Measurements from ENCODE around the gene BRSK2. TPM values are rescaled to one million over a fixed set of nuclear protein-coding genes. Genes with fewer than 3 reads are reported as not detected.

The BRSK2 gene
- total RNA-seq, 4 donors from 2014 or later = 1.4 to 8.6 (median 2.0) TPM

DNA sequence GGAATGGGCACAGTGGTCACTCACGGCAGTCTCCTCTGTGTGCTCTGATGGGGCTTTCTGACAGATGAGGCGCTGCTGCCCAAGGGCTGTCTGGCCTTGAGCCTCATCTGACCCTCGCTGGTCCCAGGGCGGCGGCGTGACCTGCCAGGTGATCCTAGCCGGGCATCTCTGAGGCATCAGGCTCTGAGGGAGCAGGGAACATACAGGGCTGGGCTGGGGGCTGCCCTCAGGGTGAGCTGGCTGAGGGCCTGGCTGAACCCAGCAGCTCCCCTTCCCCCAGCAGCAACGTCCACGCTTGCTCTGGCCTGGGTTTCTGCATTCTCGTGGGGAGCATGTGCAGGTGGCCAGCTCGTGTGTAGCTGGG lies 49.2 kb downstream of the BRSK2 start:
- ATAC-seq = no peak
- H3K9me3 ChIP-seq = no peaks in the 10 kb centered on the region
- peaks cover 0 to 15% (median 0%) of the 10 kb centered on the region in 3 donors for H3K4me1 ChIP-seq
- WGBS, 2 donors (ENCODE audit: low coverage in 1 of 2) = no CpG with 5 or more reads among the region's 11 CpGs
- peaks cover 92% of the 10 kb centered on the region for H3K27me3 ChIP-seq
- no peak for TF ChIP-seq EP300 (IDR thresholded peaks at IDR 0.05)
- TF ChIP-seq, protein P1, sequence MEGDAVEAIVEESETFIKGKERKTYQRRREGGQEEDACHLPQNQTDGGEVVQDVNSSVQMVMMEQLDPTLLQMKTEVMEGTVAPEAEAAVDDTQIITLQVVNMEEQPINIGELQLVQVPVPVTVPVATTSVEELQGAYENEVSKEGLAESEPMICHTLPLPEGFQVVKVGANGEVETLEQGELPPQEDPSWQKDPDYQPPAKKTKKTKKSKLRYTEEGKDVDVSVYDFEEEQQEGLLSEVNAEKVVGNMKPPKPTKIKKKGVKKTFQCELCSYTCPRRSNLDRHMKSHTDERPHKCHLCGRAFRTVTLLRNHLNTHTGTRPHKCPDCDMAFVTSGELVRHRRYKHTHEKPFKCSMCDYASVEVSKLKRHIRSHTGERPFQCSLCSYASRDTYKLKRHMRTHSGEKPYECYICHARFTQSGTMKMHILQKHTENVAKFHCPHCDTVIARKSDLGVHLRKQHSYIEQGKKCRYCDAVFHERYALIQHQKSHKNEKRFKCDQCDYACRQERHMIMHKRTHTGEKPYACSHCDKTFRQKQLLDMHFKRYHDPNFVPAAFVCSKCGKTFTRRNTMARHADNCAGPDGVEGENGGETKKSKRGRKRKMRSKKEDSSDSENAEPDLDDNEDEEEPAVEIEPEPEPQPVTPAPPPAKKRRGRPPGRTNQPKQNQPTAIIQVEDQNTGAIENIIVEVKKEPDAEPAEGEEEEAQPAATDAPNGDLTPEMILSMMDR (IDR thresholded peaks at IDR 0.05) = no peak
- TF ChIP-seq POLR2A (IDR thresholded peaks at IDR 0.05) = no peak
- no peak for TF ChIP-seq POLR2AphosphoS5 (IDR thresholded peaks at IDR 0.05)
- no peaks in the 10 kb centered on the region for H3K36me3 ChIP-seq
- H3K27ac ChIP-seq = no peak overlapping the region
- H3K4me3 ChIP-seq = no peak overlapping the region

DNA sequence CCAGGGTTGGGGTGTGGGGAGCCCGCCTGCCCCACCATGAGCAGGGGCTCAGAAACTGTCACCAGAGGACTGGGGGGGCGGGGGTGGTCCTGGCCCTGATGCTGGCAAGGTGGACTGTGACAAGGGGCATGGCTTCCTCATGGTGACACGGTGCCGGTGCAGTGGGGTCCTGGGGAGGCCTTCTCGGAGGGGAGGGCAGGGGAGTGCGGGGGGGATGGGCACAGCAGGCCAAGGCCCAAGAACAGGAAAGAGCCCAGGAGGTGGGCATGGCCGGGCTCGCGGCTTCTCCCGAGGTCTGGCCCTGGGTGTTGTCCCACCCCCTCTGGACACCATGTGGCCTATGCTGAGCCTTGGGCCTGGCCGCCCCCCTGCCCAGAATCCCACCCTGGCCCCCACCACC lies 49.6 kb downstream of the BRSK2 start:
- TF ChIP-seq POLR2A (IDR thresholded peaks at IDR 0.05) (no peak), EP300 (IDR thresholded peaks at IDR 0.05) (no peak), POLR2AphosphoS5 (IDR thresholded peaks at IDR 0.05) (no peak)
- TF ChIP-seq, protein P1 (IDR thresholded peaks at IDR 0.05) = no peak
- Histone ChIP-seq H3K36me3 (no peaks in the 10 kb centered on the region), H3K4me1 (peaks cover 0 to 15% (median 0%) of the 10 kb centered on the region in 3 donors), H3K9me3 (no peaks in the 10 kb centered on the region), H3K4me3 (no peak overlapping the region), H3K27me3 (peaks cover 92% of the 10 kb centered on the region), H3K27ac (no peak overlapping the region)
- no CpG with 5 or more reads among the region's 11 CpGs for WGBS, 2 donors (ENCODE audit: low coverage in 1 of 2)
- no peak for ATAC-seq

- H3K27ac ChIP-seq = no peak overlapping the region
- TF ChIP-seq POLR2AphosphoS5 (IDR thresholded peaks at IDR 0.05) = no peak
- no CpG with 5 or more reads among the region's 11 CpGs for WGBS, 2 donors (ENCODE audit: low coverage in 1 of 2)
These were observed 50.3 kb downstream of the BRSK2 start for GRCh38 chr11:1440066-1440465.

GRCh38 chr11:1440496-1440895 lies 50.8 kb downstream of the BRSK2 start:
- H3K9me3 ChIP-seq = no peaks in the 10 kb centered on the region
- no peak overlapping the region for H3K27ac ChIP-seq
- peaks cover 92% of the 10 kb centered on the region for H3K27me3 ChIP-seq
- no peak for ATAC-seq
- H3K4me3 ChIP-seq = no peak overlapping the region
- H3K36me3 ChIP-seq = no peaks in the 10 kb centered on the region
- TF ChIP-seq EP300 (IDR thresholded peaks at IDR 0.05) = no peak
- no peak for TF ChIP-seq POLR2AphosphoS5 (IDR thresholded peaks at IDR 0.05)
- TF ChIP-seq, protein P1 (IDR thresholded peaks at IDR 0.05) = no peak
- TF ChIP-seq POLR2A (IDR thresholded peaks at IDR 0.05) = no peak
- 90% methylated on average over 2 of the region's 12 CpGs; no CpG with 5 or more reads in 1 of the 2 donors for WGBS, 2 donors (ENCODE audit: low coverage in 1 of 2)
- peaks cover 0 to 14% (median 0%) of the 10 kb centered on the region in 3 donors for H3K4me1 ChIP-seq

More at GRCh38 chr11:1440066-1440465, 50.3 kb downstream of the BRSK2 start:
- Histone ChIP-seq H3K27me3 (peaks cover 92% of the 10 kb centered on the region), H3K4me3 (no peak overlapping the region), H3K36me3 (no peaks in the 10 kb centered on the region), H3K9me3 (no peaks in the 10 kb centered on the region), H3K4me1 (peaks cover 0 to 15% (median 0%) of the 10 kb centered on the region in 3 donors)
- ATAC-seq = no peak

DNA sequence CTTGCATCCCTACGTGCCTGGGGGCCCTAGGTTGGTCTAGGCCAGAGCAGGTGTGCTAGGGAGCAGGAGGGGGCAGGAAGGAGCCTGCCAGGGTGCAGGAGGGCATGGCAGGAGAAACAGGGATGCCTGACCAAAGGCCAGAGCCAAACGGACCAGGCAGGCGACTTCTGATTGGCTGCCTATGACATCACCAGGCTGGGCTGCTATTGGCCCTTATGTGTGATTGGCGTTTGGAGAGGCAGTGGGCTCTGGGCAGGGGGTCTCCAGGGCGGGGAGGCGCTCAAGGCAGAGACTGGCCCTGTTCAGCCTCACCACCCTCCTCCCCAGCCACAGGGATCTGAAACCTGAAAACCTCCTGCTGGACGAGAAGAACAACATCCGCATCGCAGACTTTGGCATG lies 52.4 kb downstream of the BRSK2 start:
- no peak for ATAC-seq
- H3K27ac ChIP-seq = no peak overlapping the region
- TF ChIP-seq POLR2AphosphoS5 (IDR thresholded peaks at IDR 0.05) (no peak), EP300 (IDR thresholded peaks at IDR 0.05) (no peak), POLR2A (IDR thresholded peaks at IDR 0.05) (no peak)
- TF ChIP-seq, protein P1 (IDR thresholded peaks at IDR 0.05) = no peak
- H3K27me3 ChIP-seq = peaks cover 87% of the 10 kb centered on the region
- H3K36me3 ChIP-seq = no peaks in the 10 kb centered on the region
- H3K4me1 ChIP-seq = no peaks in the 10 kb centered on the region
- H3K9me3 ChIP-seq = no peaks in the 10 kb centered on the region
- WGBS, 2 donors (ENCODE audit: low coverage in 1 of 2) = no CpG with 5 or more reads among the region's 9 CpGs
- H3K4me3 ChIP-seq = no peak overlapping the region

All from gastroesophageal sphincter (tissue), 4 donors.